Mesothelial cell of epicardium (in vitro differentiated cells): ENCODE results near the gene CTBP2. TPM values are rescaled to one million over a fixed set of nuclear protein-coding genes. Genes with fewer than 3 reads are reported as not detected.

Experiments used
- DNase-seq, 2 experiments: peaks; one replicate each; pipeline ENCODE4 v3.0.0; 2021; ENCODE audit warnings: low spot score in 2 of 2; ENCODE audit not compliant: unreplicated experiment in 2 of 2
- H3K27ac Mint-ChIP-seq: 2 replicates; pipeline ENCODE4 v1.8.0; 2021; ENCODE audit warnings: mixed read lengths
- H3K27me3 Mint-ChIP-seq: 2 replicates; pipeline ENCODE4 v1.8.0; 2021; ENCODE audit warnings: low read depth, mixed read lengths
- H3K36me3 Mint-ChIP-seq: 2 replicates; pipeline ENCODE4 v1.8.0; 2021; ENCODE audit warnings: mixed read lengths
- H3K4me1 Mint-ChIP-seq: 2 replicates; pipeline ENCODE4 v1.8.0; 2021; ENCODE audit warnings: mixed read lengths
- H3K4me3 Mint-ChIP-seq: 2 replicates; pipeline ENCODE4 v1.8.0; 2021; ENCODE audit warnings: mild to moderate bottlenecking, moderate library complexity, mixed read lengths
- H3K9me3 Mint-ChIP-seq: 2 replicates; pipeline ENCODE4 v1.8.0; 2021; ENCODE audit warnings: mixed read lengths
- CTCF ChIP-seq: fragments of 200-600 bp; sonication (generic); IDR thresholded peaks from one replicate; pipeline ENCODE4 v1.5.0; 2021; ENCODE audit warnings: antibody characterized with exemption; ENCODE audit not compliant: unreplicated experiment
- total RNA-seq: library from RNA; stranded (reverse); gene quantifications from 3 replicates; pipeline ENCODE4 v1.2.1, GENCODE V29; 2021

The CTBP2 gene
- total RNA-seq, 1 donor from 2014 or later, result 122 TPM

- peaks cover 26% of the 10 kb centered on the region for H3K36me3 Mint-ChIP-seq
- no peak overlapping the region for H3K4me3 Mint-ChIP-seq
- H3K27me3 Mint-ChIP-seq, result no peaks in the 10 kb centered on the region
- no peak for DNase-seq
- H3K4me1 Mint-ChIP-seq, result peaks cover 41% of the 10 kb centered on the region
- no peak overlapping the region for H3K27ac Mint-ChIP-seq
- no peaks in the 10 kb centered on the region for H3K9me3 Mint-ChIP-seq
- no peak for TF ChIP-seq CTCF
Observed at GRCh38 chr10:125086691-125087090, 73.7 kb downstream of the CTBP2 start.

GRCh38 chr10:125085258-125086054, 74.9 kb downstream of the CTBP2 start:
- H3K36me3 Mint-ChIP-seq, result peaks cover 26% of the 10 kb centered on the region
- H3K9me3 Mint-ChIP-seq, result no peaks in the 10 kb centered on the region
- H3K4me3 Mint-ChIP-seq, result no peak overlapping the region
- no peak for DNase-seq
- H3K27ac Mint-ChIP-seq, result peak overlapping the region; percentile 84
- no peak for TF ChIP-seq CTCF
- no peaks in the 10 kb centered on the region for H3K27me3 Mint-ChIP-seq
- H3K4me1 Mint-ChIP-seq, result peaks cover 36% of the 10 kb centered on the region

GRCh38 chr10:125084614-125085257, 75.6 kb downstream of the CTBP2 start:
- Mint-ChIP-seq H3K4me3 (no peak overlapping the region), H3K27ac (peak overlapping the region; percentile 84), H3K36me3 (peaks cover 26% of the 10 kb centered on the region), H3K9me3 (no peaks in the 10 kb centered on the region), H3K4me1 (peaks cover 32% of the 10 kb centered on the region), H3K27me3 (no peaks in the 10 kb centered on the region)
- DNase-seq, result no peak
- no peak for TF ChIP-seq CTCF

- Mint-ChIP-seq H3K27me3 (no peaks in the 10 kb centered on the region), H3K36me3 (peaks cover 26% of the 10 kb centered on the region), H3K9me3 (no peaks in the 10 kb centered on the region), H3K4me1 (peaks cover 31% of the 10 kb centered on the region), H3K27ac (no peak overlapping the region), H3K4me3 (no peak overlapping the region)
- no peak for DNase-seq
- TF ChIP-seq CTCF, result no peak
Observed at GRCh38 chr10:125084191-125084613, 76.2 kb downstream of the CTBP2 start.

GRCh38 chr10:125083576-125083920, 76.8 kb downstream of the CTBP2 start:
- Mint-ChIP-seq H3K27me3 (no peaks in the 10 kb centered on the region), H3K4me3 (no peak overlapping the region), H3K4me1 (peaks cover 26% of the 10 kb centered on the region), H3K27ac (peak overlapping the region; percentile 64), H3K36me3 (peaks cover 22% of the 10 kb centered on the region), H3K9me3 (no peaks in the 10 kb centered on the region)
- TF ChIP-seq CTCF, result no peak
- DNase-seq, result no peak
